Measurements from ENCODE around the gene BAHD1.

- no peak for TF ChIP-seq POLR2A (IDR thresholded peaks at IDR 0.05)
- TF ChIP-seq CTCF (IDR thresholded peaks at IDR 0.05): no peak
Measured at GRCh38 chr15:40489274-40490175, 48.8 kb downstream of the BAHD1 start.

Data from body of pancreas (tissue), 4 donors.